Stimulated activated CD8-positive, alpha-beta memory T cell treated with anti-CD3 and anti-CD28 coated beads, Interleukin-12 subunit alpha, Interleukin-12 subunit beta, amount 100 ng/mL, for 4 hours (primary cell): ENCODE measurements around the gene BAZ2B.

ENCODE experiments used
- DNase-seq: peaks from one replicate; pipeline ENCODE4 v3.0.0-alpha.2; 2020; ENCODE audit warnings: low read depth

The BAZ2B gene

GRCh38 chr2:159617100-159617499, 752 bp upstream of the BAZ2B start:
- no peak for DNase-seq

GRCh38 chr2:159615367-159616285, 722 bp downstream of the BAZ2B start:
- peak; percentile 29 for DNase-seq

- DNase-seq: no peak
Measured at GRCh38 chr2:159614534-159615366, 1.6 kb downstream of the BAZ2B start.

- DNase-seq: no peak
Measured at GRCh38 chr2:159613651-159614285, 2.6 kb downstream of the BAZ2B start.

GRCh38 chr2:159613091-159613490, 3.3 kb downstream of the BAZ2B start:
- DNase-seq: no peak

GRCh38 chr2:159612255-159612901, 4.0 kb downstream of the BAZ2B start:
- no peak for DNase-seq

- no peak for DNase-seq
Measured at GRCh38 chr2:159609811-159610549, 6.4 kb downstream of the BAZ2B start.

GRCh38 chr2:159608723-159609308, 7.5 kb downstream of the BAZ2B start:
- no peak for DNase-seq

- DNase-seq: no peak
Measured at GRCh38 chr2:159608108-159608507, 8.2 kb downstream of the BAZ2B start.

- DNase-seq: no peak
Measured at GRCh38 chr2:159606287-159606686, 10.1 kb downstream of the BAZ2B start.

GRCh38 chr2:159605441-159606178, 10.7 kb downstream of the BAZ2B start:
- DNase-seq: no peak

- DNase-seq: no peak
Measured at GRCh38 chr2:159604159-159604558, 12.2 kb downstream of the BAZ2B start.

- no peak for DNase-seq
Measured at GRCh38 chr2:159600752-159601151, 15.6 kb downstream of the BAZ2B start.

GRCh38 chr2:159595410-159596046, 20.8 kb downstream of the BAZ2B start:
- no peak for DNase-seq

GRCh38 chr2:159592441-159592840, 23.9 kb downstream of the BAZ2B start:
- no peak for DNase-seq

GRCh38 chr2:159591221-159591620, 25.1 kb downstream of the BAZ2B start:
- no peak for DNase-seq

GRCh38 chr2:159589286-159589685, 27.1 kb downstream of the BAZ2B start:
- DNase-seq: no peak

GRCh38 chr2:159586034-159586433, 30.3 kb downstream of the BAZ2B start:
- DNase-seq: no peak

- no peak for DNase-seq
Measured at GRCh38 chr2:159585622-159586021, 30.7 kb downstream of the BAZ2B start.

GRCh38 chr2:159584796-159585195, 31.6 kb downstream of the BAZ2B start:
- no peak for DNase-seq
